H9 (cell line): Measurements from ENCODE around the gene ECHDC1. TPM values are rescaled to one million over a fixed set of nuclear protein-coding genes. Genes with fewer than 3 reads are reported as not detected.

Experiments used
- DNase-seq: peaks from one replicate; pipeline ENCODE4 v3.0.0-alpha.2; 2017
- H2AFZ ChIP-seq: one replicate; pipeline ENCODE4 v1.6.1; 2013; ENCODE audit warnings: mild to moderate bottlenecking, low read length, control low read depth, moderate library complexity
- H2AK5ac ChIP-seq: 2 replicates; pipeline ENCODE4 v1.6.1; 2013; ENCODE audit warnings: low read length, control low read depth, mixed read lengths; ENCODE audit not compliant: insufficient read length
- H2BK120ac ChIP-seq: one replicate; pipeline ENCODE4 v1.6.1; 2013; ENCODE audit warnings: low read depth, mild to moderate bottlenecking, low read length, control low read depth, inconsistent platforms; ENCODE audit not compliant: poor library complexity, severe bottlenecking
- H2BK12ac ChIP-seq: 2 replicates; pipeline ENCODE4 v1.6.1; 2013; ENCODE audit warnings: low read length, control low read depth, mixed read lengths, low read depth; ENCODE audit not compliant: insufficient read length
- H2BK15ac ChIP-seq: 2 replicates; pipeline ENCODE4 v1.6.1; 2013; ENCODE audit warnings: low read depth, low read length, control low read depth
- H2BK20ac ChIP-seq: one replicate; pipeline ENCODE4 v1.6.1; 2013; ENCODE audit warnings: low read depth, mild to moderate bottlenecking, low read length, control low read depth, inconsistent platforms; ENCODE audit not compliant: poor library complexity, severe bottlenecking
- H2BK5ac ChIP-seq: 2 replicates; pipeline ENCODE4 v1.6.1; 2013; ENCODE audit warnings: low read length, control low read depth, mixed read lengths; ENCODE audit not compliant: insufficient read length
- H3K14ac ChIP-seq: 2 replicates; pipeline ENCODE4 v1.6.1; 2013; ENCODE audit warnings: low read length, control low read depth; ENCODE audit not compliant: insufficient read depth
- H3K18ac ChIP-seq: 2 replicates; pipeline ENCODE4 v1.6.1; 2013; ENCODE audit warnings: low read depth, mild to moderate bottlenecking, mixed read lengths, low read length, control low read depth; ENCODE audit not compliant: insufficient read length
- H3K23ac ChIP-seq: 2 replicates; pipeline ENCODE4 v1.6.1; 2013; ENCODE audit warnings: low read length, control low read depth, mixed read lengths, low read depth; ENCODE audit not compliant: insufficient read length
- H3K23me2 ChIP-seq: 2 replicates; pipeline ENCODE4 v1.6.1; 2013; ENCODE audit warnings: low read depth, mild to moderate bottlenecking, mixed read lengths, low read length, control low read depth; ENCODE audit not compliant: insufficient read length, poor library complexity, severe bottlenecking
- H3K27ac ChIP-seq: 2 replicates; pipeline ENCODE4 v1.5.1; 2013; ENCODE audit warnings: low read length, control low read depth, mixed read lengths, low read depth; ENCODE audit not compliant: insufficient read length
- H3K27me3 ChIP-seq: 2 replicates; pipeline ENCODE4 v1.6.1; 2013; ENCODE audit warnings: low read length, control low read depth, inconsistent platforms; ENCODE audit not compliant: insufficient read depth
- H3K4ac ChIP-seq: 2 replicates; pipeline ENCODE4 v1.6.1; 2013; ENCODE audit warnings: low read depth, mild to moderate bottlenecking, control low read depth, inconsistent platforms, low read length, moderate library complexity
- H3K4me1 ChIP-seq: 2 replicates; pipeline ENCODE4 v1.6.1; 2013; ENCODE audit warnings: low read length, control low read depth, inconsistent platforms; ENCODE audit not compliant: insufficient read depth
- H3K4me2 ChIP-seq: 2 replicates; pipeline ENCODE4 v1.6.1; 2013; ENCODE audit warnings: low read length, control low read depth, mixed read lengths; ENCODE audit not compliant: insufficient read length, insufficient read depth
- H3K56ac ChIP-seq: 2 replicates; pipeline ENCODE4 v1.6.1; 2013; ENCODE audit warnings: low read depth, mild to moderate bottlenecking, mixed read lengths, low read length, control low read depth; ENCODE audit not compliant: insufficient read length
- H3K79me1 ChIP-seq: 2 replicates; pipeline ENCODE4 v1.6.1; 2013; ENCODE audit warnings: low read depth, mild to moderate bottlenecking, moderate library complexity, low read length, control low read depth, inconsistent platforms; ENCODE audit not compliant: insufficient read depth, poor library complexity, severe bottlenecking
- H3K79me2 ChIP-seq: 2 replicates; pipeline ENCODE4 v1.6.1; 2013; ENCODE audit warnings: low read length, control low read depth, inconsistent platforms; ENCODE audit not compliant: insufficient read depth
- H3K9ac ChIP-seq: 2 replicates; pipeline ENCODE4 v1.6.1; 2013; ENCODE audit warnings: low read length, control low read depth, mixed read lengths; ENCODE audit not compliant: insufficient read length; ENCODE audit errors: extremely low read depth
- H3K9me3 ChIP-seq: one replicate; pipeline ENCODE4 v1.6.1; 2013; ENCODE audit warnings: low read depth, low read length, inconsistent platforms; ENCODE audit not compliant: control insufficient read depth
- H3T11ph ChIP-seq: one replicate; pipeline ENCODE4 v1.6.1; 2013; ENCODE audit warnings: mild to moderate bottlenecking, low read length, control low read depth, inconsistent platforms
- H4K20me1 ChIP-seq: one replicate; pipeline ENCODE4 v1.6.1; 2013; ENCODE audit not compliant: control insufficient read depth, insufficient read length, insufficient read depth
- H4K5ac ChIP-seq: 2 replicates; pipeline ENCODE4 v1.6.1; 2013; ENCODE audit warnings: low read depth, mild to moderate bottlenecking, mixed read lengths, low read length, control low read depth; ENCODE audit not compliant: insufficient read length
- H4K8ac ChIP-seq: replicated peaks from 2 replicates; pipeline ENCODE4 v1.6.1; 2013; ENCODE audit warnings: low read length, control low read depth, mixed read lengths, low read depth; ENCODE audit not compliant: insufficient read length
- H4K91ac ChIP-seq: 2 replicates; pipeline ENCODE4 v1.6.1; 2013; ENCODE audit warnings: low read depth, mild to moderate bottlenecking, moderate library complexity, mixed read lengths, low read length, control low read depth; ENCODE audit not compliant: insufficient read length
- H3K27ac Mint-ChIP-seq, 3 experiments: 2 replicates in 2 of 3; 3 replicates in 1 of 3; pipeline ENCODE4 v1.8.0; 2020 to 2021; ENCODE audit warnings: mixed read lengths in 3 of 3, mild to moderate bottlenecking in 1 of 3, moderate library complexity in 1 of 3
- H3K27me3 Mint-ChIP-seq: 2 replicates; pipeline ENCODE4 v1.8.0; 2021; ENCODE audit warnings: low read depth, mild to moderate bottlenecking, moderate library complexity, mixed read lengths
- H3K36me3 Mint-ChIP-seq, 3 experiments: 2 replicates in 2 of 3; 3 replicates in 1 of 3; pipeline ENCODE4 v1.8.0; 2020 to 2021; ENCODE audit warnings: low read depth in 3 of 3, mixed read lengths in 3 of 3; ENCODE audit not compliant: insufficient read depth in 1 of 3
- H3K4me1 Mint-ChIP-seq, 2 experiments: 2 replicates each; pipeline ENCODE4 v1.8.0; 2020; ENCODE audit warnings: mixed read lengths in 2 of 2
- H3K4me3 Mint-ChIP-seq, 2 experiments: 2 replicates in 1 of 2; 3 replicates in 1 of 2; pipeline ENCODE4 v1.8.0; 2020 to 2021; ENCODE audit warnings: mild to moderate bottlenecking in 2 of 2, mixed read lengths in 2 of 2, moderate library complexity in 1 of 2
- H3K9me3 Mint-ChIP-seq, 2 experiments: 2 replicates in 1 of 2; 3 replicates in 1 of 2; pipeline ENCODE4 v1.8.0; 2020; ENCODE audit warnings: mild to moderate bottlenecking in 2 of 2, mixed read lengths in 2 of 2, moderate library complexity in 1 of 2
- WGBS: extraction: QIAGEN DNeasy Blood & Tissue Kit; methylation state at CpG from one replicate; pipeline ENCODE4 v1.1.7; 2013; ENCODE audit warnings: missing lambda C conversion rate, low lambda C conversion rate, mixed read lengths; ENCODE audit not compliant: insufficient read length; ENCODE audit errors: extremely low coverage; 5-methylcytosine and 5-hydroxymethylcytosine counted together
- total RNA-seq: library from RNA; stranded (reverse); gene quantifications from 2 replicates; pipeline ENCODE4 v1.2.1, GENCODE V29; 2021
- TF ChIP-seq, protein P1 (sequence below): fragments of 200-600 bp; sonication (generic); conservative IDR thresholded peaks from 3 replicates; pipeline ENCODE4 v1.8.0; 2021; ENCODE audit warnings: antibody characterized with exemption, mild to moderate bottlenecking

ECHDC1 gene
- total RNA-seq, 1 experiment from 2014 or later = 47.8 TPM

DNA sequence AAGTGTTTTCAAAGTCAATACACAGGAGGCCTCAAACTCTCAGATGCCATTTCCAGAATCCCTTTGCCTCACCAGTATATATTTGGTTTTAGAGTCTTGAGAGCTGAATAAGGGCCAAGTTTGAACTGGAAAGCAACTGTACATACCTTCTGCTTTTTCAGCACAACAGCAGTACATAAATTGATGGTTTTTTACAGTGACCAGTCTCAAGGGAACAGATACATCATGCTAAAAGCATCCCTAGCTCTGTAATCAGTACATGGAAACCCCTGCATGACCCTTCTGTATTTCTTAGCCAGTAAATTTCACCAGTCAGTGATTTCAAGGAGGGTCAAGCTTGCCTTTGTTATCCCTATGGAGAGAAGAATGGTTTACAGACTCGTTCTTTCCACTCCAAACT lies 40.6 kb upstream of the ECHDC1 start:
- Histone ChIP-seq H3T11ph (no peak overlapping the region), H3K4me1 (no peaks in the 10 kb centered on the region), H2BK12ac (no peak overlapping the region), H3K27me3 (no peaks in the 10 kb centered on the region), H3K9ac (no peak overlapping the region), H3K14ac (no peak overlapping the region), H4K91ac (no peak overlapping the region), H3K9me3 (no peaks in the 10 kb centered on the region), H3K4me2 (no peak overlapping the region), H2AFZ (no peak overlapping the region), H3K23me2 (no peaks in the 10 kb centered on the region), H3K4ac (no peak overlapping the region), H3K23ac (no peak overlapping the region), H4K8ac (no peak overlapping the region), H2BK20ac (no peak overlapping the region), H2BK5ac (no peak overlapping the region), H2BK15ac (no peak overlapping the region), H2BK120ac (no peak overlapping the region), H3K27ac (no peak overlapping the region), H3K79me2 (no peaks in the 10 kb centered on the region), H3K56ac (no peak overlapping the region), H4K20me1 (no peaks in the 10 kb centered on the region), H3K18ac (no peak overlapping the region), H2AK5ac (no peak overlapping the region), H3K79me1 (no peaks in the 10 kb centered on the region), H4K5ac (no peak overlapping the region)
- WGBS = no CpG with 5 or more reads among the region's 1 CpG
- Mint-ChIP-seq H3K4me3 (no peak overlapping the region), H3K27ac (no peak overlapping the region), H3K9me3 (peaks cover 0 to 7% of the 10 kb centered on the region in 2 experiments; a peak in 3 of 5 replicates), H3K27me3 (no peaks in the 10 kb centered on the region; the same call in 1 of the 2 replicates), H3K36me3 (peaks cover 0 to 5% (median 2%) of the 10 kb centered on the region in 3 experiments; a peak in 4 of 7 replicates), H3K4me1 (no peaks in the 10 kb centered on the region)
- DNase-seq = no peak
- TF ChIP-seq, protein P1, sequence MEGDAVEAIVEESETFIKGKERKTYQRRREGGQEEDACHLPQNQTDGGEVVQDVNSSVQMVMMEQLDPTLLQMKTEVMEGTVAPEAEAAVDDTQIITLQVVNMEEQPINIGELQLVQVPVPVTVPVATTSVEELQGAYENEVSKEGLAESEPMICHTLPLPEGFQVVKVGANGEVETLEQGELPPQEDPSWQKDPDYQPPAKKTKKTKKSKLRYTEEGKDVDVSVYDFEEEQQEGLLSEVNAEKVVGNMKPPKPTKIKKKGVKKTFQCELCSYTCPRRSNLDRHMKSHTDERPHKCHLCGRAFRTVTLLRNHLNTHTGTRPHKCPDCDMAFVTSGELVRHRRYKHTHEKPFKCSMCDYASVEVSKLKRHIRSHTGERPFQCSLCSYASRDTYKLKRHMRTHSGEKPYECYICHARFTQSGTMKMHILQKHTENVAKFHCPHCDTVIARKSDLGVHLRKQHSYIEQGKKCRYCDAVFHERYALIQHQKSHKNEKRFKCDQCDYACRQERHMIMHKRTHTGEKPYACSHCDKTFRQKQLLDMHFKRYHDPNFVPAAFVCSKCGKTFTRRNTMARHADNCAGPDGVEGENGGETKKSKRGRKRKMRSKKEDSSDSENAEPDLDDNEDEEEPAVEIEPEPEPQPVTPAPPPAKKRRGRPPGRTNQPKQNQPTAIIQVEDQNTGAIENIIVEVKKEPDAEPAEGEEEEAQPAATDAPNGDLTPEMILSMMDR = no peak
